ENCODE measurements around the gene GRM7. TPM values are rescaled to one million over a fixed set of nuclear protein-coding genes. Genes with fewer than 3 reads are reported as not detected.

Gene GRM7
- total and polyA plus RNA-seq, 2 donors (not counting 1 experiment from before 2014, with no cell fraction given): not detected

- 63% methylated on average over 1 of the region's 1 CpG for WGBS (ENCODE audit: insufficient coverage)
- no peak for ATAC-seq (ENCODE audit: low read depth)
- no peaks in the 10 kb centered on the region for H3K27me3 ChIP-seq (replicated peaks in 1 of 4; ENCODE audit: control extremely low read depth in 1 of 4, control insufficient read depth in 3 of 4, insufficient read depth in 4 of 4, low read length in 3 of 4)
- H3K4me3 ChIP-seq (ENCODE audit: control extremely low read depth in 1 of 5, extremely low read depth in 1 of 5, insufficient read depth in 1 of 5, low read depth in 2 of 5, low read length in 4 of 5): no peak overlapping the region
- intact Hi-C loops (cut with micrococcal nuclease): no loop called here
- no peak overlapping the region for H3K4me2 ChIP-seq (replicated peaks; ENCODE audit: low read depth, low read length, poor library complexity, severe bottlenecking)
- no peak overlapping the region for H2AFZ ChIP-seq (ENCODE audit: insufficient read depth, low read depth, low read length, poor library complexity, severe bottlenecking)
- Mint-ChIP-seq H3K9me3 (ENCODE audit: insufficient read depth) (peaks cover 6% of the 10 kb centered on the region), H3K4me3 (no peak overlapping the region), H3K27ac (no peak overlapping the region), H3K27me3 (no peaks in the 10 kb centered on the region), H3K4me1 (no peaks in the 10 kb centered on the region)
- no peaks in the 10 kb centered on the region for H3K4me1 ChIP-seq (ENCODE audit: control insufficient read depth in 2 of 2, insufficient read depth in 2 of 2, low read length in 2 of 2)
- TF ChIP-seq EZH2 (IDR thresholded peaks at IDR 0.05; ENCODE audit: borderline replicate concordance, insufficient read depth, low read depth, low read length, poor library complexity, severe bottlenecking) (no peak), CTCF (IDR thresholded peaks at IDR 0.05) (no peak)
- CTCF ChIA-PET: no interaction called here
- H3K79me2 ChIP-seq (ENCODE audit: control insufficient read depth, insufficient read depth, low read length): no peaks in the 10 kb centered on the region
- peaks cover 2 to 4% (median 3%) of the 10 kb centered on the region in 3 donors for H3K9me3 ChIP-seq (ENCODE audit: control extremely low read depth in 1 of 3, control insufficient read depth in 2 of 3, insufficient read depth in 1 of 3, low read length in 2 of 3)
- no peak for DNase-seq
- no peaks in the 10 kb centered on the region for H4K20me1 ChIP-seq (ENCODE audit: control insufficient read depth, insufficient read depth, low read length, poor library complexity, severe bottlenecking)
- H3K9ac ChIP-seq (ENCODE audit: low read length): no peak overlapping the region
- H3K36me3 ChIP-seq (replicated peaks in 1 of 2; ENCODE audit: control extremely low read depth in 1 of 2, control insufficient read depth in 1 of 2, extremely low read depth in 1 of 2, insufficient read depth in 2 of 2, low read length in 1 of 2): no peaks in the 10 kb centered on the region
- H3K27ac ChIP-seq (ENCODE audit: low read length in 2 of 2): no peak overlapping the region
- POLR2A ChIA-PET: no interaction called here
These were observed 567.3 kb downstream of the GRM7 start for GRCh38 chr3:7428206-7428718.

- intact Hi-C loops (cut with micrococcal nuclease): no loop called here
- ATAC-seq (ENCODE audit: low read depth): no peak
- CTCF ChIA-PET: no interaction called here
- no peaks in the 10 kb centered on the region for H3K4me1 ChIP-seq (ENCODE audit: control insufficient read depth in 2 of 2, insufficient read depth in 2 of 2, low read length in 2 of 2)
- DNase-seq: no peak
- no peaks in the 10 kb centered on the region for H4K20me1 ChIP-seq (ENCODE audit: control insufficient read depth, insufficient read depth, low read length, poor library complexity, severe bottlenecking)
- no peak overlapping the region for H2AFZ ChIP-seq (ENCODE audit: insufficient read depth, low read depth, low read length, poor library complexity, severe bottlenecking)
- TF ChIP-seq EZH2 (IDR thresholded peaks at IDR 0.05; ENCODE audit: borderline replicate concordance, insufficient read depth, low read depth, low read length, poor library complexity, severe bottlenecking) (no peak), CTCF (IDR thresholded peaks at IDR 0.05) (no peak)
- H3K27ac ChIP-seq (ENCODE audit: low read length in 2 of 2): no peak overlapping the region
- Mint-ChIP-seq H3K27ac (no peak overlapping the region), H3K9me3 (ENCODE audit: insufficient read depth) (peaks cover 7% of the 10 kb centered on the region), H3K4me1 (no peaks in the 10 kb centered on the region), H3K27me3 (no peaks in the 10 kb centered on the region), H3K4me3 (no peak overlapping the region)
- POLR2A ChIA-PET: no interaction called here
- H3K4me2 ChIP-seq (replicated peaks; ENCODE audit: low read depth, low read length, poor library complexity, severe bottlenecking): no peak overlapping the region
- H3K79me2 ChIP-seq (ENCODE audit: control insufficient read depth, insufficient read depth, low read length): no peaks in the 10 kb centered on the region
- no peaks in the 10 kb centered on the region for H3K27me3 ChIP-seq (replicated peaks in 1 of 4; ENCODE audit: control extremely low read depth in 1 of 4, control insufficient read depth in 3 of 4, insufficient read depth in 4 of 4, low read length in 3 of 4)
- WGBS (ENCODE audit: insufficient coverage): no CpG with 5 or more reads among the region's 2 CpGs
- H3K36me3 ChIP-seq (replicated peaks in 1 of 2; ENCODE audit: control extremely low read depth in 1 of 2, control insufficient read depth in 1 of 2, extremely low read depth in 1 of 2, insufficient read depth in 2 of 2, low read length in 1 of 2): no peaks in the 10 kb centered on the region
- peaks cover 3 to 4% (median 4%) of the 10 kb centered on the region in 3 donors for H3K9me3 ChIP-seq (ENCODE audit: control extremely low read depth in 1 of 3, control insufficient read depth in 2 of 3, insufficient read depth in 1 of 3, low read length in 2 of 3)
- no peak overlapping the region for H3K4me3 ChIP-seq (ENCODE audit: control extremely low read depth in 1 of 5, extremely low read depth in 1 of 5, insufficient read depth in 1 of 5, low read depth in 2 of 5, low read length in 4 of 5)
- no peak overlapping the region for H3K9ac ChIP-seq (ENCODE audit: low read length)
These were observed 571.7 kb downstream of the GRM7 start for GRCh38 chr3:7432610-7433009.
